Astrocyte (in vitro differentiated cells and primary cell): ENCODE results near the gene AIRE. TPM values are rescaled to one million over a fixed set of nuclear protein-coding genes. Genes with fewer than 3 reads are reported as not detected.

Source experiments
- DNase-seq: peaks from one replicate; pipeline ENCODE4 v3.0.0-alpha.2; 2010; ENCODE audit warnings: low read depth
- FAIRE-seq: peaks from 2 replicates; lab custom pipeline; 2011; peaks lifted over from hg19 to GRCh38; lab: Jason Lieb, UNC
- H2AFZ ChIP-seq: 2 replicates; pipeline ENCODE4 v1.6.0; 2012; ENCODE audit warnings: low read depth, low read length, inconsistent platforms
- H3K27ac ChIP-seq: 2 replicates; pipeline ENCODE4 v1.5.1; 2011; ENCODE audit warnings: low read depth, low read length, inconsistent platforms
- H3K27me3 ChIP-seq: 2 replicates; pipeline ENCODE4 v1.6.0; 2011; ENCODE audit warnings: low read length, inconsistent platforms; ENCODE audit not compliant: insufficient read depth
- H3K36me3 ChIP-seq: 2 replicates; pipeline ENCODE4 v1.5.1; 2011; ENCODE audit warnings: low read length, inconsistent platforms; ENCODE audit not compliant: insufficient read depth
- H3K4me1 ChIP-seq: 2 replicates; pipeline ENCODE4 v1.5.1; 2011; ENCODE audit warnings: low read length, inconsistent platforms; ENCODE audit not compliant: insufficient read depth
- H3K4me2 ChIP-seq: 2 replicates; pipeline ENCODE4 v1.6.0; 2012; ENCODE audit warnings: low read length, inconsistent platforms
- H3K4me3 ChIP-seq: 2 replicates; pipeline ENCODE4 v1.5.1; 2011; ENCODE audit warnings: low read depth, mild to moderate bottlenecking, low read length, inconsistent platforms; ENCODE audit not compliant: insufficient read depth
- H3K79me2 ChIP-seq: 2 replicates; pipeline ENCODE4 v1.6.0; 2012; ENCODE audit warnings: mild to moderate bottlenecking, low read length, inconsistent platforms; ENCODE audit not compliant: insufficient read depth
- H3K9ac ChIP-seq: 2 replicates; pipeline ENCODE4 v1.6.0; 2012; ENCODE audit warnings: mild to moderate bottlenecking, low read length, inconsistent platforms
- H3K9me3 ChIP-seq: 2 replicates; pipeline ENCODE4 v1.5.1; 2012; ENCODE audit warnings: low read depth, mild to moderate bottlenecking, low read length, inconsistent platforms; ENCODE audit not compliant: insufficient read depth
- H4K20me1 ChIP-seq: 2 replicates; pipeline ENCODE4 v1.6.0; 2012; ENCODE audit warnings: low read length, inconsistent platforms; ENCODE audit not compliant: insufficient read depth
- H3K27ac Mint-ChIP-seq: one replicate; pipeline ENCODE4 v1.8.0; 2021; ENCODE audit warnings: mild to moderate bottlenecking, mixed read lengths; ENCODE audit not compliant: unreplicated experiment
- H3K27me3 Mint-ChIP-seq: one replicate; pipeline ENCODE4 v1.8.0; 2021; ENCODE audit warnings: low read depth, mixed read lengths; ENCODE audit not compliant: unreplicated experiment
- H3K36me3 Mint-ChIP-seq: one replicate; pipeline ENCODE4 v1.8.0; 2021; ENCODE audit warnings: low read depth, mixed read lengths; ENCODE audit not compliant: unreplicated experiment
- H3K4me1 Mint-ChIP-seq: one replicate; pipeline ENCODE4 v1.8.0; 2021; ENCODE audit warnings: low read depth, mixed read lengths; ENCODE audit not compliant: unreplicated experiment
- H3K4me3 Mint-ChIP-seq: one replicate; pipeline ENCODE4 v1.8.0; 2021; ENCODE audit warnings: mild to moderate bottlenecking, moderate library complexity, mixed read lengths; ENCODE audit not compliant: unreplicated experiment
- H3K9me3 Mint-ChIP-seq: one replicate; pipeline ENCODE4 v1.8.0; 2021; ENCODE audit warnings: mild to moderate bottlenecking, mixed read lengths; ENCODE audit not compliant: unreplicated experiment
- EZH2 ChIP-seq: IDR thresholded peaks from 2 replicates; pipeline ENCODE4 v1.6.1; 2012; ENCODE audit warnings: mild to moderate bottlenecking, low read length, inconsistent platforms; ENCODE audit not compliant: insufficient read depth
- total RNA-seq: library from RNA; stranded (reverse); gene quantifications from 2 replicates; pipeline ENCODE4 v1.2.1, GENCODE V29; 2021
- TF ChIP-seq, protein P1 (sequence below): IDR thresholded peaks from 2 replicates; pipeline ENCODE4 v1.5.1; 2011; ENCODE audit warnings: low read depth, mild to moderate bottlenecking, inconsistent platforms, low read length, moderate library complexity; ENCODE audit not compliant: insufficient read depth

AIRE gene
- total RNA-seq, 1 donor from 2014 or later = 0.07 TPM

DNA sequence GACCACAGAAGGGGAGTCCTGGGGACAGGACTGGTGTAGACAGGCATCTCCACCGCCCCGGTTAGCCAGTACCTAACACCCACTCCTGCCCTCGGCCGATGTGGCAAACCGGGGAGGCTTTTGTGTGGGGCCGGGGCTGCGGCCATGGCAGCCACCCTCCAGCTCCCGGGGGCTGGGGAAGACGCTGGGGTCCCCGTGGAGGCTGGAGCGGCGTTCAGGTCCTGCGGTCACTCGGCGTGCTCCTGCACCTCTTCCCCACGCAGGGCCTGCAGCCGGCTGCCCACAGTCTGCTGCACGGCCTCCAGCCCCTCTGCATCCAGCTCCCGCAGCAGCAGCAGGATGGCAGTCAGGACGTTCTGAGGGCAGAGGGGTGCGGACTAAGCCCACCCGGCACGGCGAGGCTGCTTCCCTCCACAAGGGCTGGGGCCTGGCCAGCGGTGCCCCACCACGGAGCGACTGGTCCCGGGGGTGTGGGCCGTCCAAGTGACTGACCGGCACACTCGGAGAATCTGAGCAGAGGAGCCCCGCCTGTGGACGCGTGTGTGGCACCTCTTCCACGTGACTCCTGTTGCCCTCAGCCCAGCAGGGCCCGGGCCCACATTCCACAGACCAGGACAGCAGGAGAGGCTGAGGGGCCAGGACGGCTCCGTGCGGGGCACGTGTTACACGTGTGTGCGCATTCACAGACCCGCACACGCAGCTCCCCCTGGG is 44.5 kb downstream of the AIRE start:
- no peak overlapping the region for H3K4me2 ChIP-seq
- Mint-ChIP-seq H3K9me3 (no peaks in the 10 kb centered on the region), H3K27me3 (peaks cover 2% of the 10 kb centered on the region), H3K36me3 (peaks cover 2% of the 10 kb centered on the region), H3K4me3 (peak overlapping the region; percentile 20), H3K4me1 (peaks cover 4% of the 10 kb centered on the region), H3K27ac (no peak overlapping the region)
- H3K27me3 ChIP-seq = no peaks in the 10 kb centered on the region
- H3K9me3 ChIP-seq = no peaks in the 10 kb centered on the region
- H3K4me1 ChIP-seq = no peaks in the 10 kb centered on the region
- no peak for FAIRE-seq
- no peak overlapping the region for H2AFZ ChIP-seq
- no peak overlapping the region for H3K4me3 ChIP-seq
- no peaks in the 10 kb centered on the region for H3K79me2 ChIP-seq
- no peaks in the 10 kb centered on the region for H3K36me3 ChIP-seq
- no peak overlapping the region for H3K27ac ChIP-seq
- H4K20me1 ChIP-seq = peaks cover 4% of the 10 kb centered on the region
- no peak for DNase-seq
- TF ChIP-seq EZH2 = no peak
- H3K9ac ChIP-seq = no peak overlapping the region

DNA sequence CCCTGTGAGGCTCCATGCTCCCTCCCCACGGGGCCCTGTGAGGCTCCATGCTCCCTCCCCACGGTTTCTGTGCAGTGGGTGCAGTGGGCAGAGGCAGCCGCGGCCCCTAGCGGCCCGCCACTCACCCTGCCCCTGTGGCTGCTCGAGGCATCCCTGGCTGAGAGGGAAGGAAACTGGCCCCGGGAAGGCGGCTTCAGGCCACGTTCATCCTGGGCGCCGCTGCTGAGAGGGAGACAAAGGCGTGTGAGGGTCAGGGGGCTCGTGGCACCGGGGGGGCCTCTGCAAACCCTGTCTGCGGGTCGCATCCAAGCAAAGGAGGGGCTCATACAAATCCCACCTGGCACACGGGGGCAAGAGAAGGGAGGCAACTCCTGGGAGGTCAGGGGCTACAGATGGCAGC is 45.0 kb downstream of the AIRE start:
- Mint-ChIP-seq H3K27me3 (peaks cover 2% of the 10 kb centered on the region), H3K27ac (no peak overlapping the region), H3K36me3 (peaks cover 2% of the 10 kb centered on the region), H3K4me3 (no peak overlapping the region), H3K9me3 (no peaks in the 10 kb centered on the region), H3K4me1 (peaks cover 4% of the 10 kb centered on the region)
- no peak for DNase-seq
- Histone ChIP-seq H3K27ac (no peak overlapping the region), H3K36me3 (no peaks in the 10 kb centered on the region), H3K4me2 (no peak overlapping the region), H3K4me1 (no peaks in the 10 kb centered on the region), H3K9me3 (no peaks in the 10 kb centered on the region), H4K20me1 (peaks cover 4% of the 10 kb centered on the region), H3K9ac (no peak overlapping the region), H3K4me3 (no peak overlapping the region), H3K79me2 (no peaks in the 10 kb centered on the region), H3K27me3 (no peaks in the 10 kb centered on the region), H2AFZ (no peak overlapping the region)
- TF ChIP-seq, protein P1, sequence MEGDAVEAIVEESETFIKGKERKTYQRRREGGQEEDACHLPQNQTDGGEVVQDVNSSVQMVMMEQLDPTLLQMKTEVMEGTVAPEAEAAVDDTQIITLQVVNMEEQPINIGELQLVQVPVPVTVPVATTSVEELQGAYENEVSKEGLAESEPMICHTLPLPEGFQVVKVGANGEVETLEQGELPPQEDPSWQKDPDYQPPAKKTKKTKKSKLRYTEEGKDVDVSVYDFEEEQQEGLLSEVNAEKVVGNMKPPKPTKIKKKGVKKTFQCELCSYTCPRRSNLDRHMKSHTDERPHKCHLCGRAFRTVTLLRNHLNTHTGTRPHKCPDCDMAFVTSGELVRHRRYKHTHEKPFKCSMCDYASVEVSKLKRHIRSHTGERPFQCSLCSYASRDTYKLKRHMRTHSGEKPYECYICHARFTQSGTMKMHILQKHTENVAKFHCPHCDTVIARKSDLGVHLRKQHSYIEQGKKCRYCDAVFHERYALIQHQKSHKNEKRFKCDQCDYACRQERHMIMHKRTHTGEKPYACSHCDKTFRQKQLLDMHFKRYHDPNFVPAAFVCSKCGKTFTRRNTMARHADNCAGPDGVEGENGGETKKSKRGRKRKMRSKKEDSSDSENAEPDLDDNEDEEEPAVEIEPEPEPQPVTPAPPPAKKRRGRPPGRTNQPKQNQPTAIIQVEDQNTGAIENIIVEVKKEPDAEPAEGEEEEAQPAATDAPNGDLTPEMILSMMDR = no peak
- no peak for TF ChIP-seq EZH2
- no peak for FAIRE-seq

DNA sequence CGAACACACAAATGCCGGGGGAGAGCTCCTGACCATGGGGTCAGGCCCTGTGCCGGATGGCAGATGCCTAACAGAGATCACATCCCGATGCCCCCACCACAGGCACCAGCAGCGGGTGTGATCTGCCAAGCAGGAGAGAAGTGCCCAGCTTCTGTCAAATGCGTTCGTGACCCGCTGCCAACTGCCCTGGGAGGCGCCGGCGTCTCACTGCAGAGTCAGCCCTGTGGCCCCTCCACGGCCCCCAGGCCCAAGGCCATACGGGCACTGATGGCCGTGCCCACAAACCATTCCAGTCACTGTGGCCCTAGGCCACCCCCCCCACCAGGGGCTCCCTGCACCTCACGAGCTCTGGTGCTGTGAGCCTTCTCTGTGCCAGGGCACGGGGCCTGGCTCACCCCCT is 45.5 kb downstream of the AIRE start:
- Mint-ChIP-seq H3K4me3 (no peak overlapping the region), H3K9me3 (no peaks in the 10 kb centered on the region), H3K27ac (no peak overlapping the region), H3K27me3 (peaks cover 2% of the 10 kb centered on the region), H3K4me1 (peaks cover 4% of the 10 kb centered on the region), H3K36me3 (peaks cover 2% of the 10 kb centered on the region)
- Histone ChIP-seq H3K27ac (no peak overlapping the region), H2AFZ (no peak overlapping the region), H4K20me1 (peaks cover 4% of the 10 kb centered on the region), H3K4me3 (no peak overlapping the region), H3K36me3 (no peaks in the 10 kb centered on the region), H3K9ac (no peak overlapping the region), H3K9me3 (no peaks in the 10 kb centered on the region), H3K4me1 (no peaks in the 10 kb centered on the region), H3K27me3 (no peaks in the 10 kb centered on the region), H3K79me2 (no peaks in the 10 kb centered on the region), H3K4me2 (no peak overlapping the region)
- FAIRE-seq = no peak
- TF ChIP-seq, protein P1 = no peak
- TF ChIP-seq EZH2 = no peak
- DNase-seq = no peak
